AG09319 (cell line): ENCODE results near the gene GZMM.

ENCODE experiments used
- DNase-seq: peaks from one replicate; pipeline ENCODE4 v3.0.0-alpha.2; 2010; ENCODE audit warnings: low read depth; ENCODE audit errors: extremely low read depth
- CTCF ChIP-seq: IDR thresholded peaks from 2 replicates; pipeline ENCODE4 v1.5.1; 2011; ENCODE audit warnings: low read depth, mild to moderate bottlenecking, inconsistent platforms, low read length, moderate library complexity

Gene GZMM

GRCh38 chr19:534088-534487, 9.8 kb upstream of the GZMM start:
- no peak for TF ChIP-seq CTCF
- DNase-seq: no peak

- no peak; the same call in 1 of the 2 replicates for TF ChIP-seq CTCF
- no peak for DNase-seq
These were observed 8.6 kb upstream of the GZMM start for GRCh38 chr19:535017-535835.

GRCh38 chr19:536031-536880, 7.6 kb upstream of the GZMM start:
- no peak for DNase-seq
- TF ChIP-seq CTCF: no peak

GRCh38 chr19:536881-537404, 6.9 kb upstream of the GZMM start:
- no peak for DNase-seq
- no peak for TF ChIP-seq CTCF

GRCh38 chr19:538641-539428, 5.0 kb upstream of the GZMM start:
- DNase-seq: no peak
- no peak for TF ChIP-seq CTCF

GRCh38 chr19:539429-540030, 4.3 kb upstream of the GZMM start:
- no peak for DNase-seq
- no peak for TF ChIP-seq CTCF
